ENCODE measurements around the gene DISC1. TPM values are rescaled to one million over a fixed set of nuclear protein-coding genes. Genes with fewer than 3 reads are reported as not detected.

Gene DISC1
- polyA plus RNA-seq, 3 donors: 5.5 to 14.7 (median 5.8) TPM

GRCh38 chr1:231896806-231897205, 270.2 kb downstream of the DISC1 start:
- no peak overlapping the region for H3K27ac ChIP-seq (ENCODE audit: low read depth in 1 of 2, low read length in 2 of 2)
- Mint-ChIP-seq H3K27me3 (ENCODE audit: low read depth in 3 of 3) (no peaks in the 10 kb centered on the region), H3K36me3 (peaks cover 12 to 17% of the 10 kb centered on the region in 2 donors), H3K27ac (peak overlapping the region in 2 of 7 donors; percentile 8 to 28), H3K4me3 (no peak overlapping the region), H3K4me1 (peaks cover 6% of the 10 kb centered on the region), H3K9me3 (peaks cover 0 to 3% (median 0%) of the 10 kb centered on the region in 7 donors)
- H3K27me3 ChIP-seq (ENCODE audit: control insufficient read depth in 2 of 2, insufficient read depth in 2 of 2, low read length in 2 of 2): no peaks in the 10 kb centered on the region
- no peak overlapping the region for H3K9ac ChIP-seq (ENCODE audit: insufficient read depth, low read length, poor library complexity, severe bottlenecking)
- no peak overlapping the region for H3K4me3 ChIP-seq (replicated peaks in 1 of 3; ENCODE audit: low read depth in 2 of 3, low read length in 3 of 3)
- H2AFZ ChIP-seq (ENCODE audit: insufficient read depth, low read depth, low read length, poor library complexity, severe bottlenecking): no peak overlapping the region
- no peak overlapping the region for H3K4me2 ChIP-seq (replicated peaks; ENCODE audit: extremely low read depth, low read length, poor library complexity, severe bottlenecking)
- H3K9me3 ChIP-seq (replicated peaks in 1 of 2; ENCODE audit: control insufficient read depth in 1 of 2, insufficient read depth in 1 of 2, low read length in 2 of 2): peaks cover 0 to 3% of the 10 kb centered on the region in 2 donors
- peaks cover 0 to 16% of the 10 kb centered on the region in 2 donors for H3K36me3 ChIP-seq (replicated peaks in 1 of 2; ENCODE audit: control insufficient read depth in 1 of 2, insufficient read depth in 2 of 2, low read length in 2 of 2)
- intact Hi-C loops (cut with micrococcal nuclease): no loop called here
- H3K4me1 ChIP-seq (ENCODE audit: control insufficient read depth in 1 of 2, insufficient read depth in 2 of 2, low read length in 2 of 2): peaks cover 0 to 4% of the 10 kb centered on the region in 2 donors
- no peaks in the 10 kb centered on the region for H3K79me2 ChIP-seq (ENCODE audit: insufficient read depth, low read length)
- DNase-seq: no peak
- 100% methylated on average over 3 of the region's 4 CpGs for WGBS (ENCODE audit: insufficient coverage)
- TF ChIP-seq, protein P1, sequence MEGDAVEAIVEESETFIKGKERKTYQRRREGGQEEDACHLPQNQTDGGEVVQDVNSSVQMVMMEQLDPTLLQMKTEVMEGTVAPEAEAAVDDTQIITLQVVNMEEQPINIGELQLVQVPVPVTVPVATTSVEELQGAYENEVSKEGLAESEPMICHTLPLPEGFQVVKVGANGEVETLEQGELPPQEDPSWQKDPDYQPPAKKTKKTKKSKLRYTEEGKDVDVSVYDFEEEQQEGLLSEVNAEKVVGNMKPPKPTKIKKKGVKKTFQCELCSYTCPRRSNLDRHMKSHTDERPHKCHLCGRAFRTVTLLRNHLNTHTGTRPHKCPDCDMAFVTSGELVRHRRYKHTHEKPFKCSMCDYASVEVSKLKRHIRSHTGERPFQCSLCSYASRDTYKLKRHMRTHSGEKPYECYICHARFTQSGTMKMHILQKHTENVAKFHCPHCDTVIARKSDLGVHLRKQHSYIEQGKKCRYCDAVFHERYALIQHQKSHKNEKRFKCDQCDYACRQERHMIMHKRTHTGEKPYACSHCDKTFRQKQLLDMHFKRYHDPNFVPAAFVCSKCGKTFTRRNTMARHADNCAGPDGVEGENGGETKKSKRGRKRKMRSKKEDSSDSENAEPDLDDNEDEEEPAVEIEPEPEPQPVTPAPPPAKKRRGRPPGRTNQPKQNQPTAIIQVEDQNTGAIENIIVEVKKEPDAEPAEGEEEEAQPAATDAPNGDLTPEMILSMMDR (IDR thresholded peaks at IDR 0.05): no peak
- H4K20me1 ChIP-seq (ENCODE audit: insufficient read depth, low read length): peaks cover 16% of the 10 kb centered on the region

- Histone ChIP-seq H3K27ac (ENCODE audit: low read depth in 1 of 2, low read length in 2 of 2) (no peak overlapping the region), H3K9me3 (replicated peaks in 1 of 2; ENCODE audit: control insufficient read depth in 1 of 2, insufficient read depth in 1 of 2, low read length in 2 of 2) (peaks cover 0 to 2% of the 10 kb centered on the region in 2 donors), H3K27me3 (ENCODE audit: control insufficient read depth in 2 of 2, insufficient read depth in 2 of 2, low read length in 2 of 2) (no peaks in the 10 kb centered on the region), H2AFZ (ENCODE audit: insufficient read depth, low read depth, low read length, poor library complexity, severe bottlenecking) (no peak overlapping the region), H3K4me3 (replicated peaks in 1 of 3; ENCODE audit: low read depth in 2 of 3, low read length in 3 of 3) (no peak overlapping the region), H3K4me1 (ENCODE audit: control insufficient read depth in 1 of 2, insufficient read depth in 2 of 2, low read length in 2 of 2) (peaks cover 0 to 4% of the 10 kb centered on the region in 2 donors), H4K20me1 (ENCODE audit: insufficient read depth, low read length) (peaks cover 13% of the 10 kb centered on the region), H3K9ac (ENCODE audit: insufficient read depth, low read length, poor library complexity, severe bottlenecking) (no peak overlapping the region), H3K79me2 (ENCODE audit: insufficient read depth, low read length) (no peaks in the 10 kb centered on the region), H3K4me2 (replicated peaks; ENCODE audit: extremely low read depth, low read length, poor library complexity, severe bottlenecking) (no peak overlapping the region), H3K36me3 (replicated peaks in 1 of 2; ENCODE audit: control insufficient read depth in 1 of 2, insufficient read depth in 2 of 2, low read length in 2 of 2) (peaks cover 0 to 11% of the 10 kb centered on the region in 2 donors)
- DNase-seq: no peak
- H3K36me3 Mint-ChIP-seq: peaks cover 26 to 27% of the 10 kb centered on the region in 2 donors
- no peak overlapping the region for H3K4me3 Mint-ChIP-seq
- H3K9me3 Mint-ChIP-seq: peaks cover 0 to 7% (median 3%) of the 10 kb centered on the region in 7 donors
- TF ChIP-seq, protein P1 (IDR thresholded peaks at IDR 0.05): no peak
- no peaks in the 10 kb centered on the region for H3K27me3 Mint-ChIP-seq (ENCODE audit: low read depth in 3 of 3)
- intact Hi-C loops (cut with micrococcal nuclease): no loop called here
- peak overlapping the region in 2 of 7 donors; percentile 43 to 52 for H3K27ac Mint-ChIP-seq
- H3K4me1 Mint-ChIP-seq: peaks cover 10% of the 10 kb centered on the region
- WGBS (ENCODE audit: insufficient coverage): 100% methylated on average over 2 of the region's 2 CpGs
These were observed 272.5 kb downstream of the DISC1 start for GRCh38 chr1:231899046-231899445.

Data from CD14-positive monocyte (primary cell).